Globus pallidus (tissue), 1 donor: Measurements from ENCODE around the gene PCDHGB4.
"Not testable (repeated sequence)": the region's sequence is repeated elsewhere in the genome, so short reads cannot be mapped to it uniquely, and the experiment has no call there.

ENCODE experiments used
- DNase-seq: peaks from one replicate; pipeline ENCODE4 v3.0.0-alpha.2; 2015; ENCODE audit warnings: low spot score

The PCDHGB4 gene

GRCh38 chr5:141398608-141399007 lies 11.1 kb downstream of the PCDHGB4 start:
- DNase-seq = no peak

- no peak for DNase-seq
Observed at GRCh38 chr5:141399555-141400258, 12.2 kb downstream of the PCDHGB4 start.

GRCh38 chr5:141402553-141403243 lies 15.2 kb downstream of the PCDHGB4 start, which contains the start of gene PCDHGA9:
PCDHGA9 (plus strand) TSS chr5:141402778; CDS start chr5:141402953, 175 bp downstream.
- peak; percentile 21 for DNase-seq

GRCh38 chr5:141403387-141403786 lies 15.9 kb downstream of the PCDHGB4 start:
- DNase-seq = no peak

GRCh38 chr5:141407790-141408505 lies 20.4 kb downstream of the PCDHGB4 start, which contains the start of gene PCDHGB6:
PCDHGB6 (plus strand) TSS chr5:141408021; CDS start chr5:141408203, 182 bp downstream.
- DNase-seq = not testable (repeated sequence)

GRCh38 chr5:141409598-141410306 lies 22.3 kb downstream of the PCDHGB4 start:
- no peak for DNase-seq

GRCh38 chr5:141411575-141411974 lies 24.1 kb downstream of the PCDHGB4 start:
- no peak for DNase-seq

GRCh38 chr5:141412854-141413539 lies 25.5 kb downstream of the PCDHGB4 start, which contains the start of gene PCDHGA10:
PCDHGA10 (plus strand) TSS chr5:141412987; CDS start chr5:141413176, 189 bp downstream.
- peak; percentile 17 for DNase-seq

- DNase-seq = no peak
Observed at GRCh38 chr5:141413540-141414069, 26.1 kb downstream of the PCDHGB4 start.

GRCh38 chr5:141414548-141415274 lies 27.2 kb downstream of the PCDHGB4 start:
- DNase-seq = not testable (repeated sequence)

GRCh38 chr5:141415275-141415618 lies 27.7 kb downstream of the PCDHGB4 start:
- DNase-seq = not testable (repeated sequence)

GRCh38 chr5:141417494-141418172 lies 30.1 kb downstream of the PCDHGB4 start, which contains the start of gene PCDHGB7:
PCDHGB7 (plus strand) TSS chr5:141417677; CDS start chr5:141417860, 183 bp downstream.
- DNase-seq = peak; percentile 41

- DNase-seq = no peak
Observed at GRCh38 chr5:141419074-141419880, 31.8 kb downstream of the PCDHGB4 start.

- no peak for DNase-seq
Observed at GRCh38 chr5:141420855-141421488, 33.5 kb downstream of the PCDHGB4 start, which contains the start of gene PCDHGA11. PCDHGA11 (plus strand) TSS chr5:141421051; CDS start chr5:141421228, 177 bp downstream.

- DNase-seq = no peak
Observed at GRCh38 chr5:141421489-141421855, 34.0 kb downstream of the PCDHGB4 start.

GRCh38 chr5:141422742-141423291 lies 35.3 kb downstream of the PCDHGB4 start:
- no peak for DNase-seq

- no peak for DNase-seq
Observed at GRCh38 chr5:141427783-141428426, 40.4 kb downstream of the PCDHGB4 start.
